HG02759 (cell line): ENCODE measurements around the gene HAP1.
"Not testable (repeated sequence)": the region's sequence is repeated elsewhere in the genome, so short reads cannot be mapped to it uniquely, and the experiment has no call there.

Experiments
- ATAC-seq: cut with Tn5 transposase; IDR thresholded peaks from one replicate; pipeline ENCODE4 v1.9.1; 2021; ENCODE audit warnings: mild to moderate bottlenecking, moderate library complexity; ENCODE audit not compliant: unreplicated experiment

Gene HAP1

DNA sequence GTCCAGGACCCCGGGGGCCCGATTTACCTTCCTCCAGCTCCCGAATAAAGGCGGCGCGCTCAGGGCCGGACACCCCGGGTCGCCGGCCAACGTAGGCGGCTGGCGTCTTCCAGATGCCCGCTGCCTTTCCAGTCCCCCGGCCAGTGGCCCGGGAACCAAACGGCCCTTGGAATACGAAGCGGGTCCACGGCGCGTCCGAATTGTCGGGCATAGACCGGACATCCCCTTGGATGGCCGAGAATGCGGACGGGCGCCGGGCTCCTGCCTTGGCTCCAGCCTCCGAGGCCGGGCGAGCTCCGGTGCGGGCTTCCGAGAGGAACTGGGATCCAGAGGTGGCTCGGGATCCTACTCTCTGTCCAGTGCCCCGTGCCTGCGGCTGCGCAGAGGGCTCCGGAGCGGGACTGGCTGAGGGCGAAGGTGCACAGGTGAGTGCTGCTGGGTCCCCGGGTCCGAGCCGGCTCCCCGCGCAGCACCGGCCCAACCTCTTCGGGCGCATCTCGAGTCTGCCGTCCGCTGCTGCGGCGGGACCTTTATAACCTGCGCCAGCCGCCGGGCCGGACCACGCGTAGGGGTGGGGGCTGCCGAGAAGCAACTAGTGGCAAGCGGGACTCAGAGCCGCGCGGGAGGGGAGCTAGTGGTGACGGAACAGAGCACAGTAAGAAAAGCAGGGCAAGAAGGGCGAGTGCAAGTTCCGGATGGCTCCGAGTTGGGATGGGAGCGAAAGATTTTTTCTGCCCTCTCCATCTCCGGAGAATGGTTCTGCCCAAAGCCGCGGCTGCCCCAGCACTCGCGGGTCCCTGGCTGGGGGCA, at the start of gene HAP1:
Gene HAP1 (minus strand): TSS at position 505 of the 810 bp plus-strand sequence. CDS start 9 bp downstream, at position 496.
- ATAC-seq: no peak

DNA sequence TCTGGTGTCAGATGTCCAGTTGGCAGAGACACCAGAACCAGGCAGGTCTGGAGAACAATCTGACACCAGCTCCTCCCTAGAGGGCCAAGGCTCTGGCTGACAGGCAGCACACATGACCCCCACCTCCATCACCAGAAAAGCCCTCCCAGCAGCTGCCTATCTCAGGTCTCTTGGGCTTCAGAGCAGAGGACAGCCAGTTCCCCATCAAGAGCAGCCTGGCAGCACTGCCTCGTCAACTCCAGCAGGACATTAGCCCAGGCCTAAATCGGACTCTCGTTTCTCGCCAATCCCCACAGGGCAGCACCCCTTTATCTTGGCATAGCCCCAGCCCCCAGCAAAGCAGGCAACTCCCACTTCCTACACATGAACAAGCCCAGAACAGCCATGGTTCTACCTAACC, 47.7 kb upstream of the HAP1 start:
- ATAC-seq: no peak

- ATAC-seq: no peak
Measured at GRCh38 chr17:41781404-41782110, 47.1 kb upstream of the HAP1 start.

DNA sequence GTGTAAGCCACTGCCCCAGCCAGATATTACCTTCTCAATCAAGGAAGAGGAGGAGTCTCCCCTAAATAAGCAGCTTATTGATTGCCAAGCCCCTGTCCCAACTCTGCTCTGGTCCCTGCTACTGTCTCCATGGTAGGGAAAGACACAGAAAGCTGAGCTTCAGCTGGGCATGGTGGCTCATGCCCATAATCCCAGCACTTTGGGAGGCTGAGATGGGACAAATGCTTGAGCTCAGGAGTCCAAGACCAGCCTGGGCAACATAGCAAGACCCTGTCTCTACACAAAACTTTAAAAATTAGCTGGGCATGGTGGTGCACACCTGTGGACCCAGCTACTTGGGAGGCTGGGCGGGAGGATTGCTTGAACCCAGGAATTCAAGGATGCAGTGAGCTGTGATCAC, 45.5 kb upstream of the HAP1 start:
- no peak for ATAC-seq

GRCh38 chr17:41777574-41778188, 43.2 kb upstream of the HAP1 start:
- no peak for ATAC-seq

- ATAC-seq: no peak
Measured at GRCh38 chr17:41777157-41777573, 42.7 kb upstream of the HAP1 start.

- not testable (repeated sequence) for ATAC-seq
Measured at GRCh38 chr17:41776262-41776900, 41.9 kb upstream of the HAP1 start.

DNA sequence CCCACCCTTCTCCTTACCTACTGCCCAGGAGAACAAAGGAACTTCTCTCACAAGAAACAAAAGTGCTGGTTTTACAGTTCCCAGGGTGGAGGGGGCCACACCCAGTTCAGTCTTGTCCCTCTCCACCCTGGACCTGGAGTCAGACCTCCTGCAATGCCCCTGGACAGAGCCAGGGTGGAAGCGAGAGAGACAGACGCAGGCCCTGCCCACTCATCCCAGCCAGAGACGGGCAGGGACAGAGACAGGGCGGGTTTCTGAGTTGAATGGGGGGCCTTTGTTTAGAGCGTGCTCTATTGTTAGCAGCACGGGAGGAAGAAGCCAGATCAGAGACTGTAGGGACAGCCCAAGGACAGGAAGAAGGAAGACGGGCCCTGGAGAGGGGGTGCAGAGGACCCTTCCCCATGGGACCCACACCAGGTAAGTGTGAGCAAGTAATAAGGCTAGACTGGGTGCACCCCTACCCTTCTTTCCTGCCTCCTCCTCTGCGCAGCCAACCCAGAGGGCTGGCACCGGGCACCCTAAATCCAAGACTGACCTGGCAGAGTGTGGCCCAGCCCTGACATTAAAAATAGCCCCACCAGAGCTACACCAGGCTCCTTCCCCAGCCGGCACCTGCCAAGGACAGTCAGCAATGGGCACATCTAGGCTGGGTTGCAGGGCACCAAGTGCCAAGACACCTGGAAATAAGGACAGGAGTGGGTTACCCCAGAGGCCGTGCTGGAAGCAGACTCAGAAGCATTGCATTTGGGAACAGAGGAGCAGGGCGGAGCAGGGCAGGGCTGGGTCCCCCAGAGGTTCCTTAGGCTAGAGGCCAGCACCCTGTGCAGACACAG, 41.2 kb upstream of the HAP1 start:
- ATAC-seq: no peak

DNA sequence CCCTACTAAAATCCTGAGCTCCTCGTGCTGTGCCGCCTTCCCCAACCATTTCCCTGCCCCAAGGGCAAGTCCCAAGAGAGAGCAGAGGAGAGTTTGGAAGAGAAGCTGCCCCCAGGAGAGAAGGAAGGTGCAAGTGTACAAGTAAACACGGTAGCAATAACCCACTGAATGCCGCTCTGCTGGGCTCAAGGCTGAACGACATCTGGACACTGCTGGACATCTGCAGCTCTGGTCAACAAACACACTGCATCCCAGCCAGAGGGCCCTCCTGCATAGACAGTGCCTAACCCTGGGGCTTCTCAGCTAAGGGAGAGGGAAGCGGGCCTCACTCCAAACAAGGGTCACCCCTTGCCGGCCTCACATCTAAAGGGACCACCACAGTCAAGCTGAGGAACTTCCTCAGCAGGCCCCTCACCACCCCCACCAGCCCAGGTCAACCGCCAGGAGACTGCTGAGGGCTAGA, 39.3 kb upstream of the HAP1 start:
- ATAC-seq: no peak

- no peak for ATAC-seq
Measured at GRCh38 chr17:41773190-41773588, 38.7 kb upstream of the HAP1 start.

DNA sequence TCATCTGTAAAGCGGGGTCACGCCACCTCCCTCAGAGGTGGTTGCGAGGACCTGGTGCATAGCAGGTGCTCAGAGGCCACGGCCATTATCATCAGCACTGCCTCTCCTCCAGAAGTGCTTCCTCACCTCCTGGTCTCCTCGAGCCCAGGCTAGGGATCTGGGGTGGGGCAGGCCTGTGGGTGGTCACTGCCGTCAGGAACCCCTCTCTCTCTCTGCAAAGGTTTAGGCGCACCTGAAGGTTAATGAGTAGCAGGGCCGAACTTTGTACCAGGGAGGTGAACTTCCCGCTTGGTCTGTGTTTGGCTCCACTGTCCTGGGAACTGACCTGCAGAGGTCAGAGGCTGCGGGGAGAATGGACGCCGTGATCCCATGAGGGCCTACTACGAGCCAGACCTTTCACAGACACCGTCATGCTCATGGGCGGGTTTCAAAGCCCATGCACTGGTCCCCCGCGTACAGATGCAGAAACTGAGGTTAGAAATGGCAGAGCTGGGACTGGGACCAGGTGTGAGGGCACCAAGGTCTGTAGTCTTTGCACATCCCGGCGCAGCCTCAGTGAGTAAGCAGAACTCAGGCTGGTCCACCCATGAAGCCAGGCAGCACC, 38.2 kb upstream of the HAP1 start:
- no peak for ATAC-seq

DNA sequence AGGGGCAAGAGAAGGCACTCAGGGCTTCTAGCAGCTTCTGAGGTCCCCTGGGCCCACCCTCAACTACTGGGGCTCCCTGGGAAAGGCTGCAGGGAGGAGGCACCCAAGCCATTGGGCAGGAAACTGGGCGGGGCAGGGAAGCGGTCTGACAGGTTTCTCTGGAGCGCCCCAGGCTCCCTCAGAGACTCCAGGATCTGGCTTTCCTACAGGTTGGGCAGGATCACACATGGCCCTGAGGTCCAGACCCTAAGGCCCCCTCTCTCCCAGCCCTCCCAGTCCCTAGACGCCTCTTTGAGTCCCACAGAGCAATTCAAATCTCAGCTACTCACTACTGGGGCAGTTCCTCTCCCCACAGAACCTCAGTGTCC, 37.8 kb upstream of the HAP1 start:
- no peak for ATAC-seq

- no peak for ATAC-seq
Measured at GRCh38 chr17:41771389-41772206, 37.2 kb upstream of the HAP1 start.

- no peak for ATAC-seq
Measured at GRCh38 chr17:41769985-41770384, 35.5 kb upstream of the HAP1 start.

DNA sequence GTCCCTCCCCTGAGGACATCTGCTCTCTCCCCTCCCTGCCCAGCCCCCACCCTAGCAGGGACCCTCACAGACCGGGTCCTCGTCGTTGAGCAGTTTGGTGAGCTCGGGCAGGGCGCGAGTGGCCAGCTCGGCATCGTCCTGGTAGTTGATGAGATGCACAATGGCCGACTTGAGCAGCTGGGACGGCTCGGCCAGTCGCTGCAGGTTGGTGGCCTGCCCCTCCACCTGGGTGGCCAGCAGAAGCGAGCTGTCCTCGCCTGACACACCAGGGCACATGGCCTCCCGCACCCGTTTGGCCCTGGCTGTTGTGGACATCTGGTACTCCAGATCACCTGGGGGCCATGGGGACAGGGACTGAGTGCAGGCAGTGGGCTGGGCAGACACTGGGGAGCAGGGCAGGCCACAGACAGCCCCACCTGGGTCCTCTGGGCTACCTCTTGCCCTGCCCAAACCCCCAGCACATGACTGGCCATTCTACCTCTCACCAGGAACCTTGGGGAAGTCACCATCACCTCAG, 35.0 kb upstream of the HAP1 start:
- ATAC-seq: no peak

- ATAC-seq: no peak
Measured at GRCh38 chr17:41768682-41769288, 34.3 kb upstream of the HAP1 start.

GRCh38 chr17:41767324-41768042, 33.0 kb upstream of the HAP1 start:
- ATAC-seq: no peak

GRCh38 chr17:41766135-41766534, 31.7 kb upstream of the HAP1 start:
- no peak for ATAC-seq
